MM.1S (cell line): ENCODE results near the gene SSH3.

Source experiments
- EZH2 ChIP-seq: fragments of 300-600 bp; sonication (generic); optimal IDR thresholded peaks from 2 replicates; pipeline ENCODE3; 2017; ENCODE audit warnings: low read depth, mild to moderate bottlenecking, antibody characterized with exemption, low read length, mixed read lengths
- EZH2phosphoT487 ChIP-seq: fragments of 300-600 bp; sonication (generic); IDR thresholded peaks from 2 replicates; pipeline ENCODE4 v1.6.1; 2018; ENCODE audit warnings: antibody characterized with exemption, low read length
- TF ChIP-seq, protein P1 (sequence below): fragments of 300-600 bp; sonication (generic); IDR thresholded peaks from 2 replicates; pipeline ENCODE4 v1.5.1; 2016; ENCODE audit warnings: antibody characterized with exemption, low read length, mixed read lengths

DNA sequence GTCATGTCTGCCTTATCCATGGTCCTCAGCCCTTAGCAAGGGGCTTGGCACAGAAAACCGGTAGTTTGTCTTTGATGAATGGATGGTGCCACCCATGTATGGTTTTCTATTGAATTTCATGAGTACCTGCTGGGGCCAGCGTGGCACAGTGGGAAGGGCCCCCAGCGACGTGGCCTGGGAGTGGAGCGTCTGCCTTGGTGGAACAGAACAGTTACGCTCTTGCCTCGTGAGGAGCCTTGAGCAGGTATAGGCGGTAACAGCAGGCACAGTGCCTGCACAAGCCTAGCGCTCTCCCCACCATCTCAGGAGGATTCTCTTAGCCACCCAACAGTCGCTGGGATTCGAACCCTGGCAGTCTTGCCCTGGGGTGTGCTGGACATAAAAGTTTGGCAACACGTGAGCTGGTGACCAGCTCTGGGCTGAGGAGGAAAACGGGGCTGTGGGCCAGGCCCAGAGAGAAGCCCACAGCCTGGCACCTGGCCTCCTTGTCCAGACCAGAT is 3.0 kb upstream of the SSH3 start:
- TF ChIP-seq EZH2phosphoT487: no peak
- TF ChIP-seq, protein P1, sequence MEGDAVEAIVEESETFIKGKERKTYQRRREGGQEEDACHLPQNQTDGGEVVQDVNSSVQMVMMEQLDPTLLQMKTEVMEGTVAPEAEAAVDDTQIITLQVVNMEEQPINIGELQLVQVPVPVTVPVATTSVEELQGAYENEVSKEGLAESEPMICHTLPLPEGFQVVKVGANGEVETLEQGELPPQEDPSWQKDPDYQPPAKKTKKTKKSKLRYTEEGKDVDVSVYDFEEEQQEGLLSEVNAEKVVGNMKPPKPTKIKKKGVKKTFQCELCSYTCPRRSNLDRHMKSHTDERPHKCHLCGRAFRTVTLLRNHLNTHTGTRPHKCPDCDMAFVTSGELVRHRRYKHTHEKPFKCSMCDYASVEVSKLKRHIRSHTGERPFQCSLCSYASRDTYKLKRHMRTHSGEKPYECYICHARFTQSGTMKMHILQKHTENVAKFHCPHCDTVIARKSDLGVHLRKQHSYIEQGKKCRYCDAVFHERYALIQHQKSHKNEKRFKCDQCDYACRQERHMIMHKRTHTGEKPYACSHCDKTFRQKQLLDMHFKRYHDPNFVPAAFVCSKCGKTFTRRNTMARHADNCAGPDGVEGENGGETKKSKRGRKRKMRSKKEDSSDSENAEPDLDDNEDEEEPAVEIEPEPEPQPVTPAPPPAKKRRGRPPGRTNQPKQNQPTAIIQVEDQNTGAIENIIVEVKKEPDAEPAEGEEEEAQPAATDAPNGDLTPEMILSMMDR: no peak
- no peak for TF ChIP-seq EZH2
